ENCODE results near the gene DENND1C. TPM values are rescaled to one million over a fixed set of nuclear protein-coding genes. Genes with fewer than 3 reads are reported as not detected.

DENND1C gene
- total RNA-seq, 2 experiments from 2014 or later = 111 to 118 TPM

GRCh38 chr19:6470173-6470572 is 11.4 kb downstream of the DENND1C start:
- H3K27me3 ChIP-seq (ENCODE audit: control insufficient read depth in 1 of 2, insufficient read depth in 2 of 2, low read length in 2 of 2) = no peaks in the 10 kb centered on the region
- H3K9me3 Mint-ChIP-seq = no peaks in the 10 kb centered on the region
- intact Hi-C loops (cut with DNase I, micrococcal nuclease) = no loop called here
- H3K4me3 Mint-ChIP-seq = no peak overlapping the region
- POLR2A ChIA-PET = interaction anchor here (0.9 to 1.9 kb wide), 2 partner anchors 9 to 11 kb away, joined by 3 to 5 read pairs; partner anchors contain the start of gene DENND1C
- H3K4me1 ChIP-seq (ENCODE audit: insufficient read depth, low read length) = peaks cover under 1% of the 10 kb centered on the region
- H3K9me3 ChIP-seq (ENCODE audit: control insufficient read depth in 1 of 2, insufficient read depth in 1 of 2, low read length in 2 of 2) = no peaks in the 10 kb centered on the region
- peaks cover 57% of the 10 kb centered on the region for H3K36me3 Mint-ChIP-seq (ENCODE audit: low read depth)
- H3K4me3 ChIP-seq (ENCODE audit: low read length) = no peak overlapping the region
- H3K4me1 Mint-ChIP-seq (ENCODE audit: low read depth) = peaks cover 6% of the 10 kb centered on the region
- CTCF ChIA-PET = no interaction called here
- no peaks in the 10 kb centered on the region for H3K27me3 Mint-ChIP-seq
- DNase-seq (peak in 1 of 14 experiments; percentile 14), ATAC-seq (ENCODE audit: poor library complexity) (no peak)
- H3K27ac Mint-ChIP-seq = no peak overlapping the region
- peaks cover 53% of the 10 kb centered on the region for H3K36me3 ChIP-seq (ENCODE audit: insufficient read depth, low read length)
- TF ChIP-seq, protein P1, sequence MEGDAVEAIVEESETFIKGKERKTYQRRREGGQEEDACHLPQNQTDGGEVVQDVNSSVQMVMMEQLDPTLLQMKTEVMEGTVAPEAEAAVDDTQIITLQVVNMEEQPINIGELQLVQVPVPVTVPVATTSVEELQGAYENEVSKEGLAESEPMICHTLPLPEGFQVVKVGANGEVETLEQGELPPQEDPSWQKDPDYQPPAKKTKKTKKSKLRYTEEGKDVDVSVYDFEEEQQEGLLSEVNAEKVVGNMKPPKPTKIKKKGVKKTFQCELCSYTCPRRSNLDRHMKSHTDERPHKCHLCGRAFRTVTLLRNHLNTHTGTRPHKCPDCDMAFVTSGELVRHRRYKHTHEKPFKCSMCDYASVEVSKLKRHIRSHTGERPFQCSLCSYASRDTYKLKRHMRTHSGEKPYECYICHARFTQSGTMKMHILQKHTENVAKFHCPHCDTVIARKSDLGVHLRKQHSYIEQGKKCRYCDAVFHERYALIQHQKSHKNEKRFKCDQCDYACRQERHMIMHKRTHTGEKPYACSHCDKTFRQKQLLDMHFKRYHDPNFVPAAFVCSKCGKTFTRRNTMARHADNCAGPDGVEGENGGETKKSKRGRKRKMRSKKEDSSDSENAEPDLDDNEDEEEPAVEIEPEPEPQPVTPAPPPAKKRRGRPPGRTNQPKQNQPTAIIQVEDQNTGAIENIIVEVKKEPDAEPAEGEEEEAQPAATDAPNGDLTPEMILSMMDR (IDR thresholded peaks at IDR 0.05) = no peak
- H3K27ac ChIP-seq (ENCODE audit: low read depth in 1 of 2, low read length in 2 of 2) = no peak overlapping the region

GRCh38 chr19:6467384-6467783 is 14.2 kb downstream of the DENND1C start:
- Histone ChIP-seq H3K36me3 (ENCODE audit: insufficient read depth, low read length) (peaks cover 36% of the 10 kb centered on the region), H3K27me3 (ENCODE audit: control insufficient read depth in 1 of 2, insufficient read depth in 2 of 2, low read length in 2 of 2) (no peaks in the 10 kb centered on the region), H3K4me3 (ENCODE audit: low read length) (no peak overlapping the region), H3K4me1 (ENCODE audit: insufficient read depth, low read length) (peaks cover 16% of the 10 kb centered on the region), H3K9me3 (ENCODE audit: control insufficient read depth in 1 of 2, insufficient read depth in 1 of 2, low read length in 2 of 2) (no peaks in the 10 kb centered on the region), H3K27ac (ENCODE audit: low read depth in 1 of 2, low read length in 2 of 2) (no peak overlapping the region)
- Mint-ChIP-seq H3K9me3 (no peaks in the 10 kb centered on the region), H3K4me1 (ENCODE audit: low read depth) (peaks cover 14% of the 10 kb centered on the region), H3K27me3 (no peaks in the 10 kb centered on the region), H3K27ac (no peak overlapping the region), H3K4me3 (no peak overlapping the region), H3K36me3 (ENCODE audit: low read depth) (peaks cover 48% of the 10 kb centered on the region)
- ATAC-seq (ENCODE audit: poor library complexity) (no peak), DNase-seq (no peak)
- intact Hi-C loops (cut with DNase I, micrococcal nuclease) = no loop called here
- POLR2A ChIA-PET = interaction anchor here (2.3 kb wide), 1 partner anchor 14 kb away, joined by 9 read pairs; the partner anchor contains the start of gene DENND1C
- TF ChIP-seq, protein P1 (IDR thresholded peaks at IDR 0.05) = no peak
- CTCF ChIA-PET = no interaction called here

DNA sequence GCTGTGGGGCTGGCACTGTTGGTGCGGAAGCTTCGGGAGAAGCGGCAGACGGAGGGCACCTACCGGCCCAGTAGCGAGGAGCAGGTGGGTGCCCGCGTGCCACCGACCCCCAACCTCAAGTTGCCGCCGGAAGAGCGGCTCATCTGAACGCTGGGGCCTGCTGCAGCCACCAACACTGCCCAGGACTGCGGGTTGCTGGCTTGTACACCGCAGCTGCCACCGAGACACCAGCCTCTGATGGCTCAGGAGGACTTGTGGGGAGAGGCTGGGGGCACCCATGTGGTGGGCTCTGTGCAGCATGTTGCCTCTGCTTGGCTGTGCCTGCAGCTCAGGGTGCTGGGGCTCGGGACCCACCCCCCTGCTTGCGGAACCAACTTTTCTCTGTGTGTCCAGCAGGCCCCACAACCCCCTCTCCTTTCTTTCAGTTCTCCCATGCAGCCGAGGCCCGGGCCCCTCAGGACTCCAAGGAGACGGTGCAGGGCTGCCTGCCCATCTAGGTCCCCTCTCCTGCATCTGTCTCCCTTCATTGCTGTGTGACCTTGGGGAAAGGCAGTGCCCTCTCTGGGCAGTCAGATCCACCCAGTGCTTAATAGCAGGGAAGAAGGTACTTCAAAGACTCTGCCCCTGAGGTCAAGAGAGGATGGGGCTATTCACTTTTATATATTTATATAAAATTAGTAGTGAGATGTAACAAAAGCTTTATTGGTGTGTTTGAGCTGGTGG is 14.9 kb downstream of the DENND1C start:
- Mint-ChIP-seq H3K4me3 (no peak overlapping the region), H3K27ac (peak overlapping the region; percentile 36), H3K27me3 (no peaks in the 10 kb centered on the region), H3K4me1 (ENCODE audit: low read depth) (peaks cover 19% of the 10 kb centered on the region), H3K9me3 (no peaks in the 10 kb centered on the region), H3K36me3 (ENCODE audit: low read depth) (peaks cover 48% of the 10 kb centered on the region)
- intact Hi-C loops (cut with DNase I, micrococcal nuclease) = no loop called here
- H3K9me3 ChIP-seq (ENCODE audit: control insufficient read depth in 1 of 2, insufficient read depth in 1 of 2, low read length in 2 of 2) = no peaks in the 10 kb centered on the region
- DNase-seq (peak in 1 of 14 experiments; percentile 16), ATAC-seq (ENCODE audit: poor library complexity) (no peak)
- H3K4me1 ChIP-seq (ENCODE audit: insufficient read depth, low read length) = peaks cover 16% of the 10 kb centered on the region
- H3K4me3 ChIP-seq (ENCODE audit: low read length) = no peak overlapping the region
- no peak overlapping the region for H3K27ac ChIP-seq (ENCODE audit: low read depth in 1 of 2, low read length in 2 of 2)
- H3K27me3 ChIP-seq (ENCODE audit: control insufficient read depth in 1 of 2, insufficient read depth in 2 of 2, low read length in 2 of 2) = no peaks in the 10 kb centered on the region
- ChIA-PET POLR2A (interaction anchor here (2.3 kb wide), 1 partner anchor 15 kb away, joined by 9 read pairs; the partner anchor contains the start of gene DENND1C), CTCF (no interaction called here)
- TF ChIP-seq, protein P1 (IDR thresholded peaks at IDR 0.05) = no peak
- H3K36me3 ChIP-seq (ENCODE audit: insufficient read depth, low read length) = peaks cover 33% of the 10 kb centered on the region

Data from CD4-positive, alpha-beta T cell (primary cell).